ENCODE results near the gene CLEC20A.

The CLEC20A gene

GRCh38 chr1:178500091-178500770, 3.5 kb upstream of the CLEC20A start:
- no peak for DNase-seq (ENCODE audit: low read depth in 3 of 3)

- no peak for DNase-seq (ENCODE audit: low read depth in 3 of 3)
Observed at GRCh38 chr1:178498896-178499675, 2.3 kb upstream of the CLEC20A start.

- no peak for DNase-seq (ENCODE audit: low read depth in 3 of 3)
Observed at GRCh38 chr1:178497903-178498478, 1.2 kb upstream of the CLEC20A start.

- DNase-seq (ENCODE audit: low read depth in 3 of 3), result no peak
Observed at GRCh38 chr1:178495741-178496409, 889 bp downstream of the CLEC20A start.

- no peak for DNase-seq (ENCODE audit: low read depth in 3 of 3)
Observed at GRCh38 chr1:178495158-178495557, 1.6 kb downstream of the CLEC20A start.

GRCh38 chr1:178494569-178494971, 2.2 kb downstream of the CLEC20A start:
- DNase-seq (ENCODE audit: low read depth in 3 of 3), result no peak

GRCh38 chr1:178493301-178493741, 3.4 kb downstream of the CLEC20A start:
- DNase-seq (ENCODE audit: low read depth in 3 of 3), result no peak

GRCh38 chr1:178492341-178492740, 4.4 kb downstream of the CLEC20A start:
- no peak for DNase-seq (ENCODE audit: low read depth in 3 of 3)

GRCh38 chr1:178491721-178492120, 5.0 kb downstream of the CLEC20A start:
- no peak for DNase-seq (ENCODE audit: low read depth in 3 of 3)

- no peak for DNase-seq (ENCODE audit: low read depth in 3 of 3)
Observed at GRCh38 chr1:178490967-178491366, 5.8 kb downstream of the CLEC20A start.

- DNase-seq (ENCODE audit: low read depth in 3 of 3), result no peak
Observed at GRCh38 chr1:178490136-178490535, 6.6 kb downstream of the CLEC20A start.

GRCh38 chr1:178489399-178489798, 7.4 kb downstream of the CLEC20A start:
- no peak for DNase-seq (ENCODE audit: low read depth in 3 of 3)

- DNase-seq (ENCODE audit: low read depth in 3 of 3), result no peak
Observed at GRCh38 chr1:178488393-178488792, 8.4 kb downstream of the CLEC20A start.

GRCh38 chr1:178487070-178487615, 9.6 kb downstream of the CLEC20A start:
- DNase-seq (ENCODE audit: low read depth in 3 of 3), result no peak

- DNase-seq (ENCODE audit: low read depth in 3 of 3), result no peak
Observed at GRCh38 chr1:178486100-178487069, 10.4 kb downstream of the CLEC20A start.

GRCh38 chr1:178485541-178485981, 11.2 kb downstream of the CLEC20A start:
- no peak for DNase-seq (ENCODE audit: low read depth in 3 of 3)

GRCh38 chr1:178484698-178485225, 12.0 kb downstream of the CLEC20A start:
- no peak for DNase-seq (ENCODE audit: low read depth in 3 of 3)

GRCh38 chr1:178483251-178483957, 13.4 kb downstream of the CLEC20A start:
- no peak for DNase-seq (ENCODE audit: low read depth in 3 of 3)

- no peak for DNase-seq (ENCODE audit: low read depth in 3 of 3)
Observed at GRCh38 chr1:178477841-178478240, 18.9 kb downstream of the CLEC20A start.

- DNase-seq (ENCODE audit: low read depth in 3 of 3), result no peak
Observed at GRCh38 chr1:178477373-178477772, 19.4 kb downstream of the CLEC20A start.

All from stimulated activated CD4-positive, alpha-beta T cell treated with anti-CD3 and anti-CD28 coated beads, TNF-alpha, amount 100 ng/mL, for 24 hours (primary cell).